ENCODE measurements around the gene VRK3. TPM values are rescaled to one million over a fixed set of nuclear protein-coding genes. Genes with fewer than 3 reads are reported as not detected.
"Not testable (repeated sequence)": the region's sequence is repeated elsewhere in the genome, so short reads cannot be mapped to it uniquely, and the experiment has no call there.

The VRK3 gene
- total RNA-seq, 1 donor from 2014 or later = 43.4 TPM

DNA sequence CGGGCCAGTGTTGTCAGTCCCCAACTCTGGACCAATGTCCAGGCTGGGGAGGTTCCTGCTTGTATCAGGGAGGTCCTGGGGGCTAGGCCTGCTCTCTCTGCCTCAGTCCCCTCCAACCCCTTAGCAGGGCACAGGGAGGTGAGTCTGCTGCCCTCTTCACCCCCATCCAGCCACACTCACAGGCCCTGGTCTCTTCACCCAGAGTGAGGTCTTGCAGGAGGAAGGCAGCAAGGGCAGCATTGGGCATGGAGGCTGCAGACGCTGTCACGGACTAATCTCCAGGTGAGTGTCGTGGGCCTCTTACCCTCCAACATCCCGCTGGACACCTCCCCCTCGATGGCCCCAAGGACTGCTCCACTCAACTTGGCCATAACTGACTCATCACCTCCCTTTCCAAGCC, 52.3 kb downstream of the VRK3 start:
- Mint-ChIP-seq H3K36me3 (ENCODE audit: low read depth) (no peaks in the 10 kb centered on the region), H3K4me3 (no peak overlapping the region)
- TF ChIP-seq, protein P1, sequence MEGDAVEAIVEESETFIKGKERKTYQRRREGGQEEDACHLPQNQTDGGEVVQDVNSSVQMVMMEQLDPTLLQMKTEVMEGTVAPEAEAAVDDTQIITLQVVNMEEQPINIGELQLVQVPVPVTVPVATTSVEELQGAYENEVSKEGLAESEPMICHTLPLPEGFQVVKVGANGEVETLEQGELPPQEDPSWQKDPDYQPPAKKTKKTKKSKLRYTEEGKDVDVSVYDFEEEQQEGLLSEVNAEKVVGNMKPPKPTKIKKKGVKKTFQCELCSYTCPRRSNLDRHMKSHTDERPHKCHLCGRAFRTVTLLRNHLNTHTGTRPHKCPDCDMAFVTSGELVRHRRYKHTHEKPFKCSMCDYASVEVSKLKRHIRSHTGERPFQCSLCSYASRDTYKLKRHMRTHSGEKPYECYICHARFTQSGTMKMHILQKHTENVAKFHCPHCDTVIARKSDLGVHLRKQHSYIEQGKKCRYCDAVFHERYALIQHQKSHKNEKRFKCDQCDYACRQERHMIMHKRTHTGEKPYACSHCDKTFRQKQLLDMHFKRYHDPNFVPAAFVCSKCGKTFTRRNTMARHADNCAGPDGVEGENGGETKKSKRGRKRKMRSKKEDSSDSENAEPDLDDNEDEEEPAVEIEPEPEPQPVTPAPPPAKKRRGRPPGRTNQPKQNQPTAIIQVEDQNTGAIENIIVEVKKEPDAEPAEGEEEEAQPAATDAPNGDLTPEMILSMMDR (conservative IDR thresholded peaks at IDR 0.05) = no peak

DNA sequence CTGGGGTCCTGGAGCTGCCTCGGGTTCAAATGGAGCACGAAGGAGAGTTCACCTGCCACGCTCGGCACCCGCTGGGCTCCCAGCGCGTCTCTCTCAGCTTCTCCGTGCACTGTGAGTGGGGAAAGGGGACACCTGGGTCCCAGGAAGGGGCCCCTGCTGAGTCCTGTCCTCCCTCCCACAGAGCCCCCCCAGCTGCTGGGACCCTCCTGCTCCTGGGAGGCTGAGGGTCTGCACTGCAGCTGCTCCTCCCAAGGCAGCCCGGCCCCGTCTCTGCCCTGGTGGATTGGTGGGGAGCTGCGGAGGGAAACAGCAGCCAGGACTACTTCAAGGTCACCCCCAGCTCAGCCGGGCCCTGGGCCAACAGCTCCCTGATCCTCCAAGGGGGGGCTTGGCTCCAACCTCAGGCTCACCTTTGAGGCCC, 53.2 kb downstream of the VRK3 start:
- DNase-seq (ENCODE audit: low read depth, low spot score) = no peak
- H3K27me3 Mint-ChIP-seq (ENCODE audit: low read depth) = no peaks in the 10 kb centered on the region
- H3K4me1 Mint-ChIP-seq = no peaks in the 10 kb centered on the region
- TF ChIP-seq, protein P1 (conservative IDR thresholded peaks at IDR 0.05) = no peak
- no peak overlapping the region for H3K4me3 Mint-ChIP-seq
- no peaks in the 10 kb centered on the region for H3K9me3 Mint-ChIP-seq
- H3K27ac Mint-ChIP-seq (ENCODE audit: unreplicated experiment) = no peak overlapping the region
- H3K36me3 Mint-ChIP-seq (ENCODE audit: low read depth) = no peaks in the 10 kb centered on the region

More for the DNA sequence above, 52.3 kb downstream of the VRK3 start:
- no peaks in the 10 kb centered on the region for H3K27me3 Mint-ChIP-seq (ENCODE audit: low read depth)
- no peaks in the 10 kb centered on the region for H3K9me3 Mint-ChIP-seq
- no peaks in the 10 kb centered on the region for H3K4me1 Mint-ChIP-seq
- DNase-seq (ENCODE audit: low read depth, low spot score) = no peak
- no peak overlapping the region for H3K27ac Mint-ChIP-seq (ENCODE audit: unreplicated experiment)

DNA sequence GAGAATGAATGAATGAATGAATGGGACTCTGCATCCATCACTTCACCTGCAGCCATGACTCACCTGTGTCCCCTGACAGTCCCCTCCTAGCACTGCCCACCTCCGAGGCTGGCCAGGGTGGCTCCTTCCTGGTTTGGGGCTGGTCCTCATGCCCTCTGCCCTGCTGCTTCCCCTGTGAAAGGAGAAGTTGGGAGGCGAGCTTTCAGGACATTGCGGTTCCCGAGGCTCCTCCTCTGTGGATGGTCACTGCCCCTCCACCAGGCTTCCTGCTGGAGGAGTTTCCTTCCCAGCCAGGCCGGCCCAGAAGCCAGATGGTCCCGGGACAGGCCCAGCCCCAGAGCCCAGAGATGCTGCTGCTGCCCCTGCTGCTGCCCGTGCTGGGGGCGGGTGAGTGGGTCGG, 55.8 kb downstream of the VRK3 start:
- H3K36me3 Mint-ChIP-seq (ENCODE audit: low read depth); H3K4me1 Mint-ChIP-seq; H3K4me3 Mint-ChIP-seq; H3K9me3 Mint-ChIP-seq; H3K27ac Mint-ChIP-seq (ENCODE audit: unreplicated experiment); DNase-seq (ENCODE audit: low read depth, low spot score); H3K27me3 Mint-ChIP-seq (ENCODE audit: low read depth): not testable (repeated sequence)

DNA sequence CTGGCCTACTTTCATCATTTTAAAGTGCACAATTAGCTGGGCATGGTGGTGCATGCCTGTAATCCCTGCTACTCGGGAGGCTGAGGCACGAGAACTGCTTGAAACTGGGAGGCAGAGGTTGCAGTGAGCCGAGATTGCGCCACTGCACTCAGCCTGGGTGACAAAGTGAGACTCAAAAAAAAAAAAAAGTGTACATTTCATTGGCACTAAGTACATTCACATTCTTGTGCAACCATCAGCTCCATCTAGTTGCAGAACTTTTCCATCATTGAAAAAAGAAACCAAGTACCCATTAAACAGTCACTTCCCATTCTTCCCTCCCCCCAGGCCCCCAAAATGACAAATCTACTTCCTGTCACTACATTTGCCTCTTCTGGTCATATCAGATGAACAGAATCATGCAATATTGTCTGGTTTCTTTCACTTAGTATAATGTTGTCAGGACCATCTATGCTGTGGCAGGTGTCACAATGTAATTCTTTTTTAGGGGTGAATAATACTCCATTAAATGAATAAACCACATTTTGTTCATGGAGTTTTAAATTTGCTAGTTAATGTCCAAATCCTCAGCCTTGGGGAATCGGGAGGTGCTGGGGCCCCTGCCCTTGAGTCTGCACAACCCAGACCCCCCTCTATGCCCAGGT, 56.8 kb downstream of the VRK3 start:
- no peak overlapping the region for H3K27ac Mint-ChIP-seq (ENCODE audit: unreplicated experiment)
- H3K4me3 Mint-ChIP-seq = no peak overlapping the region
- H3K4me1 Mint-ChIP-seq = no peaks in the 10 kb centered on the region
- DNase-seq (ENCODE audit: low read depth, low spot score) = no peak
- H3K9me3 Mint-ChIP-seq = no peaks in the 10 kb centered on the region
- H3K36me3 Mint-ChIP-seq (ENCODE audit: low read depth) = no peaks in the 10 kb centered on the region
- TF ChIP-seq, protein P1 (conservative IDR thresholded peaks at IDR 0.05) = no peak
- no peaks in the 10 kb centered on the region for H3K27me3 Mint-ChIP-seq (ENCODE audit: low read depth)

DNA sequence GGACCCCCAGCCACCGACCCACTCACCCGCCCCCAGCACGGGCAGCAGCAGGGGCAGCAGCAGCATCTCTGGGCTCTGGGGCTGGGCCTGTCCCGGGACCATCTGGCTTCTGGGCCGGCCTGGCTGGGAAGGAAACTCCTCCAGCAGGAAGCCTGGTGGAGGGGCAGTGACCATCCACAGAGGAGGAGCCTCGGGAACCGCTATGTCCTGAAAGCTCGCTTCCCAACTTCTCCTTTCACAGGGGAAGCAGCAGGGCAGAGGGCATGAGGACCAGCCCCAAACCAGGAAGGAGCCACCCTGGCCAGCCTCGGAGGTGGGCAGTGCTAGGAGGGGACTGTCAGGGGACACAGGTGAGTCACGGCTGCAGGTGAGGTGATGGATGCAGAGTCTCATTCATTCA, 64.2 kb downstream of the VRK3 start, which contains the start of gene SIGLEC11:
SIGLEC11 (minus strand) TSS at position 193 of the 400 bp plus-strand sequence; CDS start at position 102, 91 bp downstream.
- not testable (repeated sequence) for H3K27me3 Mint-ChIP-seq (ENCODE audit: low read depth); H3K4me3 Mint-ChIP-seq; H3K9me3 Mint-ChIP-seq; H3K27ac Mint-ChIP-seq (ENCODE audit: unreplicated experiment); H3K36me3 Mint-ChIP-seq (ENCODE audit: low read depth); DNase-seq (ENCODE audit: low read depth, low spot score); H3K4me1 Mint-ChIP-seq

DNA sequence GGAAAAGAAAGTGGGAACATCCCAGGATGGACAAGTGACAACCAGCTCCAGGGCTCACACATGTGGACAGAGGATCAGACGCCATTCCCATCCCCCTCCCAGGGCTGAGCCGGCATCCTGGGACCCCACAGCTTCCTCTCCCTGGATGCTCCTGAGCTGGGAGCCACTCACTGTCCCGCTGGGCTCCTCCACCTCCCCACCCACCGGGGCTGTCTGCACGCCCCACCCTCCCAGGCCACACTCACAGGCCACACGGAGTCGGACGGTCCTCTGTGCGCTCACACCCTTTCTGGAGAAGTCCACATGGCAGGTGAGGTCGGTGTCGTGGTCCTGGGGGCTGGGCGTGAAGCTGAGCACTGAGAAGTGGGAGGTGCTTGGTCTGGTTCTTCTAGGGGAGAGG, 65.3 kb downstream of the VRK3 start:
- not testable (repeated sequence) for H3K27ac Mint-ChIP-seq (ENCODE audit: unreplicated experiment); H3K4me3 Mint-ChIP-seq; H3K27me3 Mint-ChIP-seq (ENCODE audit: low read depth); H3K36me3 Mint-ChIP-seq (ENCODE audit: low read depth); H3K9me3 Mint-ChIP-seq; H3K4me1 Mint-ChIP-seq; DNase-seq (ENCODE audit: low read depth, low spot score)

DNA sequence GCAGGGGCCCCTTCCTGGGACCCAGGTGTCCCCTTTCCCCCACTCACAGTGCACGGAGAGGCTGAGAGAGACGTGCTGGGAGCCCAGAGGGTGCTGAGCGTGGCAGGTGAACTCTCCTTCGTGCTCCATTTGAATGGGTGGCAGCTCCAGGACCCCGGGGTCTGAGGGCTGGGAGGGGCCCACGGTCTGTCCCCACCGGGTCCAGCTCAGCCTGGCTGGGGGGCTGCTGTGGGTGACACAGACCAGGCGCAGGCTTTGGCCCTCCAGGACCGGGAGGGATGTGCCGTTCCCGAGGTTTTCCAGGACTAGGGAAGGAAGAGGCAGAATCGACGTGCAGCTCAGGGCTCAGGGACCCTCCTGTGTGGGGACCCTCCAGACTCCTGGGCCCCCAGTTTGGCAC, 66.6 kb downstream of the VRK3 start:
- H3K36me3 Mint-ChIP-seq (ENCODE audit: low read depth); H3K9me3 Mint-ChIP-seq; H3K4me1 Mint-ChIP-seq; H3K27ac Mint-ChIP-seq (ENCODE audit: unreplicated experiment); H3K4me3 Mint-ChIP-seq; H3K27me3 Mint-ChIP-seq (ENCODE audit: low read depth); DNase-seq (ENCODE audit: low read depth, low spot score): not testable (repeated sequence)

DNA sequence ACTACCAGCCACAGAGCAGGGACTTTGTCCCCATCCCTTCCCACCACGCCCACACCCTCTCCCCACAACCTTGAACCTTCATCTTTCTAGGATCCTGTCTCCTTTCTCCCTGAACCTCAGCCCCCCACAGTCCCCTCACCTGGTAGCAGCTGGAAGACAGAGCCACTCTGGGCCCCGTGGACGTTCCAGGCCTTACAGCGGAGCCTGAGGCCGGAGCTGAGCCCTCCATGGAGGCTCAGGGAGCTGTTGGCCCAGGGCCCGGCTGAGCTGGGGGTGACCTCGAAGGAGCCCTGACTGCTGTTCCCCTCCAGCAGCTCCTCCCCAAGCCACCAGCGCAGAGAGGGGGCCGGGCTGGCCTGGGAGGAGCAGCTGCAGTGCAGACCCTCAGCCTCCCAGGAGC, 67.0 kb downstream of the VRK3 start:
- H3K36me3 Mint-ChIP-seq (ENCODE audit: low read depth); H3K27ac Mint-ChIP-seq (ENCODE audit: unreplicated experiment); H3K9me3 Mint-ChIP-seq; H3K4me3 Mint-ChIP-seq; H3K27me3 Mint-ChIP-seq (ENCODE audit: low read depth); DNase-seq (ENCODE audit: low read depth, low spot score): not testable (repeated sequence)
- H3K4me1 Mint-ChIP-seq = peaks cover 12% of the 10 kb centered on the region

Data from neural crest cell (in vitro differentiated cells).